Nephron progenitor cell (in vitro differentiated cells): ENCODE results near the gene AMDHD2.

Source experiments
- DNase-seq: peaks from one replicate; pipeline ENCODE4 v3.0.0; 2021
- H3K27ac Mint-ChIP-seq: 2 replicates; pipeline ENCODE4 v1.8.0; 2021; ENCODE audit warnings: mild to moderate bottlenecking, moderate library complexity, mixed read lengths
- H3K27me3 Mint-ChIP-seq: 2 replicates; pipeline ENCODE4 v1.8.0; 2021; ENCODE audit warnings: mild to moderate bottlenecking, low read depth, mixed read lengths; ENCODE audit not compliant: poor library complexity
- H3K36me3 Mint-ChIP-seq: 2 replicates; pipeline ENCODE4 v1.8.0; 2021; ENCODE audit warnings: low read depth, mixed read lengths
- H3K4me1 Mint-ChIP-seq: 2 replicates; pipeline ENCODE4 v1.8.0; 2021; ENCODE audit warnings: mixed read lengths
- H3K4me3 Mint-ChIP-seq: 2 replicates; pipeline ENCODE4 v1.8.0; 2021; ENCODE audit warnings: mild to moderate bottlenecking, moderate library complexity, mixed read lengths
- H3K9me3 Mint-ChIP-seq: 2 replicates; pipeline ENCODE4 v1.8.0; 2021; ENCODE audit warnings: mild to moderate bottlenecking, moderate library complexity, mixed read lengths
- CTCF ChIP-seq: fragments of 200-600 bp; sonication (generic); IDR thresholded peaks from 2 replicates; pipeline ENCODE4 v1.5.0; 2021; ENCODE audit warnings: antibody characterized with exemption

AMDHD2 gene

GRCh38 chr16:2523801-2524231, 3.6 kb downstream of the AMDHD2 start:
- DNase-seq, result no peak
- Mint-ChIP-seq H3K4me3 (no peak overlapping the region), H3K9me3 (no peaks in the 10 kb centered on the region), H3K27ac (no peak overlapping the region), H3K27me3 (peaks cover 7% of the 10 kb centered on the region), H3K4me1 (peaks cover 15% of the 10 kb centered on the region), H3K36me3 (peaks cover 19% of the 10 kb centered on the region)
- TF ChIP-seq CTCF, result no peak

- no peak for DNase-seq
- H3K4me1 Mint-ChIP-seq, result peaks cover 14% of the 10 kb centered on the region
- H3K9me3 Mint-ChIP-seq, result no peaks in the 10 kb centered on the region
- peaks cover 7% of the 10 kb centered on the region for H3K27me3 Mint-ChIP-seq
- no peak overlapping the region for H3K4me3 Mint-ChIP-seq
- H3K27ac Mint-ChIP-seq, result no peak overlapping the region
- no peak for TF ChIP-seq CTCF
- peaks cover 18% of the 10 kb centered on the region for H3K36me3 Mint-ChIP-seq
Observed at GRCh38 chr16:2524339-2524938, 4.3 kb downstream of the AMDHD2 start.

- no peak overlapping the region for H3K27ac Mint-ChIP-seq
- peaks cover 5% of the 10 kb centered on the region for H3K4me1 Mint-ChIP-seq
- peaks cover 7% of the 10 kb centered on the region for H3K27me3 Mint-ChIP-seq
- no peak overlapping the region for H3K4me3 Mint-ChIP-seq
- no peak for DNase-seq
- no peak for TF ChIP-seq CTCF
- H3K9me3 Mint-ChIP-seq, result no peaks in the 10 kb centered on the region
- H3K36me3 Mint-ChIP-seq, result peaks cover 14% of the 10 kb centered on the region
Observed at GRCh38 chr16:2526135-2526534, 6.0 kb downstream of the AMDHD2 start.

GRCh38 chr16:2527071-2527783, 7.1 kb downstream of the AMDHD2 start:
- H3K4me1 Mint-ChIP-seq, result no peaks in the 10 kb centered on the region
- H3K9me3 Mint-ChIP-seq, result no peaks in the 10 kb centered on the region
- H3K4me3 Mint-ChIP-seq, result no peak overlapping the region
- TF ChIP-seq CTCF, result no peak
- no peak overlapping the region for H3K27ac Mint-ChIP-seq
- H3K36me3 Mint-ChIP-seq, result peaks cover 14% of the 10 kb centered on the region
- peaks cover 7% of the 10 kb centered on the region for H3K27me3 Mint-ChIP-seq
- DNase-seq, result no peak

- no peak for DNase-seq
- Mint-ChIP-seq H3K27ac (no peak overlapping the region), H3K4me1 (peaks cover 5% of the 10 kb centered on the region), H3K27me3 (peaks cover 7% of the 10 kb centered on the region), H3K4me3 (no peak overlapping the region), H3K36me3 (peaks cover 14% of the 10 kb centered on the region), H3K9me3 (no peaks in the 10 kb centered on the region)
- no peak for TF ChIP-seq CTCF
Observed at GRCh38 chr16:2527784-2528100, 7.6 kb downstream of the AMDHD2 start.
